Measurements from ENCODE around the gene PRSS8. TPM values are rescaled to one million over a fixed set of nuclear protein-coding genes. Genes with fewer than 3 reads are reported as not detected.

The PRSS8 gene
- total and polyA plus RNA-seq, 2 donors from 2014 or later: 64.6 to 187 TPM

DNA sequence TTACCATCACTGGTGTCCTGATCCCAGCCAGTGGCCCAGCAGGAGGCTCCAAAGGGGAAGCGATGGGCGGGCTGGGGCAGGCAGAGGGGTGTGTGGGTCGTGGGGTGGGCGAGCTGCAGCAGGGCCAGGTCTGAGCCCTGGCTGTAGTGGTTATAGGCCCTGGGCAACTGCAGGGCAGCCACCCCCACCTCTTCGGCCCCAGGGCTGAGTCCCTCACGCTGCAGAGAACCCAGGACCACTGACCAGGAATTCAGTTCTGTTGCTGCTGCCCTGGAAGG is 49.0 kb downstream of the PRSS8 start:
- H3K27ac ChIP-seq (ENCODE audit: low read depth in 2 of 2, low read length in 2 of 2): no peak overlapping the region
- FAIRE-seq (no peak), DNase-seq (no peak)
- H3K27me3 ChIP-seq (ENCODE audit: control insufficient read depth, insufficient read depth, low read length): no peaks in the 10 kb centered on the region
- TF ChIP-seq, protein P1, sequence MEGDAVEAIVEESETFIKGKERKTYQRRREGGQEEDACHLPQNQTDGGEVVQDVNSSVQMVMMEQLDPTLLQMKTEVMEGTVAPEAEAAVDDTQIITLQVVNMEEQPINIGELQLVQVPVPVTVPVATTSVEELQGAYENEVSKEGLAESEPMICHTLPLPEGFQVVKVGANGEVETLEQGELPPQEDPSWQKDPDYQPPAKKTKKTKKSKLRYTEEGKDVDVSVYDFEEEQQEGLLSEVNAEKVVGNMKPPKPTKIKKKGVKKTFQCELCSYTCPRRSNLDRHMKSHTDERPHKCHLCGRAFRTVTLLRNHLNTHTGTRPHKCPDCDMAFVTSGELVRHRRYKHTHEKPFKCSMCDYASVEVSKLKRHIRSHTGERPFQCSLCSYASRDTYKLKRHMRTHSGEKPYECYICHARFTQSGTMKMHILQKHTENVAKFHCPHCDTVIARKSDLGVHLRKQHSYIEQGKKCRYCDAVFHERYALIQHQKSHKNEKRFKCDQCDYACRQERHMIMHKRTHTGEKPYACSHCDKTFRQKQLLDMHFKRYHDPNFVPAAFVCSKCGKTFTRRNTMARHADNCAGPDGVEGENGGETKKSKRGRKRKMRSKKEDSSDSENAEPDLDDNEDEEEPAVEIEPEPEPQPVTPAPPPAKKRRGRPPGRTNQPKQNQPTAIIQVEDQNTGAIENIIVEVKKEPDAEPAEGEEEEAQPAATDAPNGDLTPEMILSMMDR (IDR thresholded peaks at IDR 0.05; ENCODE audit: borderline replicate concordance, extremely low read depth, insufficient read depth): no peak
- peaks cover 0 to 11% (median 4%) of the 10 kb centered on the region in 3 donors for H3K36me3 ChIP-seq (ENCODE audit: control insufficient read depth in 2 of 3, insufficient read depth in 3 of 3, low read length in 3 of 3)
- no peak overlapping the region for H3K9ac ChIP-seq (ENCODE audit: low read length in 3 of 3)
- no peak overlapping the region for H3K4me3 ChIP-seq (ENCODE audit: low read length in 3 of 3)
- no peaks in the 10 kb centered on the region for H3K9me3 ChIP-seq (ENCODE audit: control insufficient read depth in 2 of 3, insufficient read depth in 1 of 3, low read length in 3 of 3)
- no peaks in the 10 kb centered on the region for H3K4me1 ChIP-seq (ENCODE audit: control insufficient read depth in 2 of 3, insufficient read depth in 2 of 3, low read depth in 1 of 3, low read length in 3 of 3)
- intact Hi-C loops (cut with DNase I): no loop called here

DNA sequence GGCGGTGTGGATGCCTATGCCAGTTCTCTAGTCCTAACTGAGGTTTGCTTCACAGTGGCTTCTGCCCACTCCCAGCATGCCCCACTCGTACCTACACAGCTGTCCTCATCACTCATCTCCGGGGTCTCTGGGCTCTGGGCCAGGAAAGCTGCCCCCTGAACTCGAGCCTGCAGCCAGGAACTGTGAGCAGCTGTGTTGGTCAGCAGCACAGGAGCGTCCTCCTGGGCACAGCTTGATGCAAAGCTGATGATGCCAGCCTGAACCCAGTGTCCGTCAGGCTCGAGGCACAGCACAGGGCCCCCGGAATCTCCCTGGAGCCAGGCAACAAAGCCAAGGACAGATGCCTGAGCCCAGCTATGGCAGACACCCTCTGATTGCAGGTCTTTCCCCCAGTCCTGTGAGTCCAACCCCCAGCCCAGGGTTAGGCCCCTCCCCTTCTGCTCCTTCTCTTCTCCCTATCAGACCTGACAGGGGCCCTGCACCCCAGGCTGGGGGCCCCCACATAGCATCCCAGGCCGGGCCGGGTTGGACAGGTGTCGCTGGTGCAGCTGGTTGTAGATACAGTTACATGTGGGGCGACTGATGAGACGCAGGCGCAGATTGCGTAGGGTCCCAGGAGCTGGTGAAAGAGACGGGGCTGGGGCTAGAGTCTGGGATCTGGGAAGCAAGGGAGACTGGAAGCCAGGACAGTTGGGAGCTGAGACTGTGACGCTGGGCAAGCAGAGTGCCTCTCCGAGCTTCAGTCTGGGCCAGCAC is 49.5 kb downstream of the PRSS8 start:
- Histone ChIP-seq H3K4me1 (ENCODE audit: control insufficient read depth in 2 of 3, insufficient read depth in 2 of 3, low read depth in 1 of 3, low read length in 3 of 3) (no peaks in the 10 kb centered on the region), H3K9ac (ENCODE audit: low read length in 3 of 3) (no peak overlapping the region), H3K27me3 (ENCODE audit: control insufficient read depth, insufficient read depth, low read length) (no peaks in the 10 kb centered on the region), H3K9me3 (ENCODE audit: control insufficient read depth in 2 of 3, insufficient read depth in 1 of 3, low read length in 3 of 3) (no peaks in the 10 kb centered on the region), H3K36me3 (ENCODE audit: control insufficient read depth in 2 of 3, insufficient read depth in 3 of 3, low read length in 3 of 3) (peaks cover 0 to 7% (median 4%) of the 10 kb centered on the region in 3 donors), H3K27ac (ENCODE audit: low read depth in 2 of 2, low read length in 2 of 2) (no peak overlapping the region), H3K4me3 (ENCODE audit: low read length in 3 of 3) (no peak overlapping the region)
- TF ChIP-seq, protein P1 (IDR thresholded peaks at IDR 0.05; ENCODE audit: borderline replicate concordance, extremely low read depth, insufficient read depth): no peak
- DNase-seq (no peak), FAIRE-seq (no peak)
- intact Hi-C loops (cut with DNase I): no loop called here

DNA sequence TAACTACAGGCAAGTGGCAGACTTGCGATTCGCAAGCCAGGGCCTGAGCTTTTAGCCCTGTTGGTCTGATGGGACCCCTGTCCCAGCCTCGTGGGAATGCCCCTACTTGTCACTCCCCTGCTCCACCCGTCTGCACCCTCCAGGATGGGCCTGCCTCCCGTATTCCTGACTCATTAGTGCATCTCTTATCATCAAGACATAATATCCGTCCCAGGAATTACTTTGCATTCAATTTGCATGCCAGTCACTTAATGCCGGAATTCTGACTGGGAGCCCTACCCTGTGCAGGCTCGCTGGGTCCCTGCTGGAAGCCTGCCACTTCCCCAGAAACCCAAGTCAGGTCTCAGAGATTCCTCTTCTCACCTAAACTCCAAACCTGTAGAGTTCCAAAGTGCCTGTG is 50.1 kb downstream of the PRSS8 start:
- DNase-seq: no peak
- Histone ChIP-seq H3K36me3 (ENCODE audit: control insufficient read depth in 2 of 3, insufficient read depth in 3 of 3, low read length in 3 of 3) (peaks cover under 1 to 4% (median 3%) of the 10 kb centered on the region in 3 donors), H3K9me3 (ENCODE audit: control insufficient read depth in 2 of 3, insufficient read depth in 1 of 3, low read length in 3 of 3) (no peaks in the 10 kb centered on the region), H3K27ac (ENCODE audit: low read depth in 2 of 2, low read length in 2 of 2) (no peak overlapping the region), H3K4me3 (ENCODE audit: low read length in 3 of 3) (no peak overlapping the region), H3K27me3 (ENCODE audit: control insufficient read depth, insufficient read depth, low read length) (no peaks in the 10 kb centered on the region), H3K4me1 (ENCODE audit: control insufficient read depth in 2 of 3, insufficient read depth in 2 of 3, low read depth in 1 of 3, low read length in 3 of 3) (no peaks in the 10 kb centered on the region), H3K9ac (ENCODE audit: low read length in 3 of 3) (no peak overlapping the region)
- intact Hi-C loops (cut with DNase I): no loop called here
- TF ChIP-seq, protein P1 (IDR thresholded peaks at IDR 0.05; ENCODE audit: borderline replicate concordance, extremely low read depth, insufficient read depth): no peak
- no peak for FAIRE-seq

Measured in kidney (tissue), 14 donors.